HepG2 (cell line): ENCODE measurements around the gene SPTBN2. TPM values are rescaled to one million over a fixed set of nuclear protein-coding genes. Genes with fewer than 3 reads are reported as not detected.

ENCODE experiments used
- ATAC-seq: fragments of 200-7000 bp; cut with Tn5 transposase; 3 replicates; pipeline ENCODE4 v1.9.1; 2020; ENCODE audit warnings: mild to moderate bottlenecking, moderate library complexity
- BruUV-seq: library from RNA; stranded (reverse); fragments of 400-500 nt; replicated peaks from 2 replicates; lab custom pipeline; 2021; lab: Mats Ljungman, UMichigan
- CTCF ChIA-PET: fragments of 300-600 bp; formaldehyde crosslinking; extraction: SDS; loops from one replicate; lab custom pipeline; 2021; ENCODE audit warnings: low total read pairs, inconsistent platforms, low intra/inter-chr PET ratio; lab: Yijun Ruan, JAX
- POLR2A ChIA-PET: fragments of 350-600 bp; sonication (Branson Sonifier 250); formaldehyde crosslinking; loops from one replicate; lab custom pipeline; 2020; ENCODE audit warnings: antibody characterized with exemption, inconsistent platforms; lab: Yijun Ruan, JAX
- DNase-seq: peaks from one replicate; pipeline ENCODE4 v3.0.0-alpha.2; 2015; ENCODE audit warnings: low spot score
- FAIRE-seq: peaks from 3 replicates; lab custom pipeline; 2011; peaks lifted over from hg19 to GRCh38; lab: Jason Lieb, UNC
- H2AFZ ChIP-seq: one replicate; pipeline ENCODE4 v1.6.1; 2011; ENCODE audit warnings: low read length, inconsistent platforms
- H3K27ac ChIP-seq: fragments of 300-600 bp; 3 replicates; pipeline ENCODE4 v1.8.0; 2011; ENCODE audit warnings: mixed run types, mild to moderate bottlenecking, mixed read lengths, low read length, inconsistent platforms; ENCODE audit not compliant: insufficient read depth; ENCODE audit errors: extremely low read length
- H3K27me3 ChIP-seq, 2 experiments: fragments of 200-600 bp in 1 of 2; 2 replicates in 1 of 2; 3 replicates in 1 of 2; pipeline versions ENCODE4 v1.6.0 to v1.8.0; 2011; ENCODE audit warnings: low read length in 2 of 2, mild to moderate bottlenecking in 2 of 2, moderate library complexity in 2 of 2, inconsistent platforms in 1 of 2; ENCODE audit not compliant: insufficient read depth in 2 of 2, control insufficient read depth in 1 of 2
- H3K36me3 ChIP-seq, 2 experiments: fragments of 200-600 bp in 1 of 2; replicated peaks in 1 of 2; 2 replicates in 1 of 2; 3 replicates in 1 of 2; pipeline versions ENCODE4 v1.5.1 to v1.8.0; 2011; ENCODE audit warnings: low read length in 2 of 2, inconsistent platforms in 1 of 2; ENCODE audit not compliant: insufficient read depth in 2 of 2, control insufficient read depth in 1 of 2
- H3K4me1 ChIP-seq: 2 replicates; pipeline ENCODE4 v1.5.1; 2012; ENCODE audit warnings: low read length, inconsistent platforms; ENCODE audit not compliant: insufficient read depth
- H3K4me2 ChIP-seq: 2 replicates; pipeline ENCODE4 v1.6.0; 2011; ENCODE audit warnings: low read depth, low read length, inconsistent platforms
- H3K4me3 ChIP-seq, 3 experiments: fragments of 200-600 bp in 1 of 3; sonication (generic), shearing (Covaris generic) in 1 of 3; replicated peaks in 1 of 3; 2 replicates each; pipeline ENCODE4 v1.5.1; 2011 to 2016; ENCODE audit warnings: low read length in 3 of 3, inconsistent platforms in 2 of 3, low read depth in 2 of 3, mild to moderate bottlenecking in 2 of 3, control low read depth in 1 of 3, mixed read lengths in 1 of 3; ENCODE audit not compliant: insufficient read depth in 1 of 3
- H3K79me2 ChIP-seq: one replicate; pipeline ENCODE4 v1.6.1; 2011; ENCODE audit warnings: low read length, inconsistent platforms; ENCODE audit not compliant: insufficient read depth
- H3K9ac ChIP-seq: 2 replicates; pipeline ENCODE4 v1.6.0; 2011; ENCODE audit warnings: mild to moderate bottlenecking, low read depth, low read length, inconsistent platforms; ENCODE audit not compliant: insufficient read depth
- H3K9me3 ChIP-seq: 2 replicates; pipeline ENCODE4 v1.5.1; 2012; ENCODE audit warnings: mild to moderate bottlenecking, low read length
- H4K20me1 ChIP-seq: 2 replicates; pipeline ENCODE4 v1.6.0; 2011; ENCODE audit warnings: inconsistent platforms, mild to moderate bottlenecking, low read length, moderate library complexity; ENCODE audit not compliant: insufficient read depth
- ATAD3A ChIP-seq: sonication (generic); formaldehyde crosslinking; IDR thresholded peaks from 2 replicates; pipeline ENCODE4 v1.4.0; 2020; ENCODE audit warnings: missing genetic modification reagents
- BCL6 ChIP-seq: IDR thresholded peaks from 2 replicates; pipeline ENCODE4 v1.6.1; 2016; ENCODE audit warnings: missing genetic modification reagents, missing compliant biosample characterization
- CBX2 ChIP-seq, 2 experiments: fragments of 200-600 bp in 1 of 2; sonication (generic); formaldehyde crosslinking in 1 of 2; IDR thresholded peaks; 2 replicates each; pipeline versions ENCODE4 v1.7.0 to v1.8.1; 2018 to 2022; ENCODE audit warnings: low read depth in 2 of 2, low read length in 1 of 2, mild to moderate bottlenecking in 1 of 2, missing genetic modification reagents in 1 of 2
- ETV5 ChIP-seq: IDR thresholded peaks from 2 replicates; pipeline ENCODE4 v1.6.1; 2018; ENCODE audit warnings: missing biosample characterization, missing genetic modification reagents, inconsistent platforms, borderline replicate concordance
- EZH2 ChIP-seq: conservative IDR thresholded peaks from 2 replicates; pipeline ENCODE4 v1.6.1; 2012; ENCODE audit warnings: mild to moderate bottlenecking, low read depth, low read length, moderate library complexity
- HNRNPH1 ChIP-seq: fragments of 200-400 bp; formaldehyde crosslinking; optimal IDR thresholded peaks from 2 replicates; pipeline ENCODE3; 2017; ENCODE audit warnings: mild to moderate bottlenecking, low read depth, low read length
- HNRNPL ChIP-seq: fragments of 200-400 bp; formaldehyde crosslinking; IDR thresholded peaks from 2 replicates; pipeline ENCODE4 v1.6.1; 2017; ENCODE audit warnings: mild to moderate bottlenecking, low read depth, low read length
- NR3C1 ChIP-seq: sonication (generic); formaldehyde crosslinking; IDR thresholded peaks from 2 replicates; pipeline ENCODE4 v1.4.0; 2020; ENCODE audit warnings: missing genetic modification reagents
- PAWR ChIP-seq: sonication (generic); formaldehyde crosslinking; IDR thresholded peaks from 2 replicates; pipeline ENCODE4 v1.4.0; 2020; ENCODE audit warnings: missing genetic modification reagents, mild to moderate bottlenecking, borderline replicate concordance
- SRSF9 ChIP-seq: fragments of 200-400 bp; formaldehyde crosslinking; IDR thresholded peaks from 2 replicates; pipeline ENCODE4 v1.6.1; 2018; ENCODE audit warnings: borderline replicate concordance, mild to moderate bottlenecking, low read depth, low read length; ENCODE audit not compliant: insufficient read depth, poor library complexity, severe bottlenecking
- ZNF275 ChIP-seq: sonication (generic); formaldehyde crosslinking; IDR thresholded peaks from 2 replicates; pipeline ENCODE4 v1.8.0; 2022; ENCODE audit warnings: missing genetic modification reagents, mild to moderate bottlenecking, inconsistent platforms, borderline replicate concordance
- ZNF33A ChIP-seq: sonication (generic); formaldehyde crosslinking; IDR thresholded peaks from 2 replicates; pipeline ENCODE4 v1.5.1; 2020; ENCODE audit warnings: missing genetic modification reagents, mild to moderate bottlenecking, moderate library complexity, borderline replicate concordance
- ZNF7 ChIP-seq: IDR thresholded peaks from 2 replicates; pipeline ENCODE4 v1.6.1; 2016; ENCODE audit warnings: missing biosample characterization, missing genetic modification reagents
- ZNF746 ChIP-seq: sonication (generic); formaldehyde crosslinking; IDR thresholded peaks from 2 replicates; pipeline ENCODE4 v1.8.0; 2022; ENCODE audit warnings: mild to moderate bottlenecking, missing genetic modification reagents
- ZNF790 ChIP-seq: sonication (generic); formaldehyde crosslinking; IDR thresholded peaks from 2 replicates; pipeline ENCODE4 v1.8.0; 2022; ENCODE audit warnings: missing genetic modification reagents, mild to moderate bottlenecking, borderline replicate concordance
- WGBS: methylation state at CpG from one replicate; pipeline ENCODE4 v1.1.6; 2017; ENCODE audit warnings: low lambda C conversion rate; 5-methylcytosine and 5-hydroxymethylcytosine counted together
- in situ Hi-C: cut with HindIII; loops from 2 replicates; pipeline ENCODE4 v1.10.0; 2017; ENCODE audit warnings: low pct_unique_long_range_greater_than_20kb; ENCODE audit not compliant: extremely low pct_ligation_motif_present
- intact Hi-C: fragments of 100-400 bp; cut with micrococcal nuclease; formaldehyde crosslinking; loops from one replicate; pipeline ENCODE4 v1.10.0; 2022; ENCODE audit not compliant: unreplicated experiment
- polyA plus RNA-seq, 8 experiments: library from polyadenylated mRNA; depleted of rRNA in 3 of 8; stranded (reverse) in 7 of 8; unstranded in 1 of 8; fragments of >200 nt; fragmentation: Illumina TruSeq in 4 of 8; extraction: Trizol in 4 of 8; gene quantifications; 2 replicates each; pipeline versions ENCODE4 v1.2.1 to v1.2.3, GENCODE V29; 2011 to 2016; ENCODE audit warnings: low read depth in 4 of 8, missing spikeins in 1 of 8, mixed read lengths in 1 of 8; ENCODE audit not compliant: insufficient read depth in 1 of 8
- total RNA-seq, 5 experiments: library from RNA; depleted of rRNA; stranded (reverse); fragments of >200 nt; fragmentation: Illumina TruSeq; extraction: Trizol; gene quantifications; 2 replicates each; pipeline ENCODE4 v1.2.3, GENCODE V29; 2016; ENCODE audit warnings: low read depth in 1 of 5
- TF ChIP-seq, protein P1 (sequence below): sonication (generic); formaldehyde crosslinking; IDR thresholded peaks from 2 replicates; pipeline ENCODE4 v1.4.0; 2020; ENCODE audit warnings: missing genetic modification reagents
- TF ChIP-seq, protein P2 (sequence below): sonication (generic); formaldehyde crosslinking; IDR thresholded peaks from 2 replicates; pipeline ENCODE4 v1.4.0; 2020; ENCODE audit warnings: missing genetic modification reagents
- TF ChIP-seq, protein P3 (sequence below): sonication (generic); formaldehyde crosslinking; IDR thresholded peaks from 2 replicates; pipeline ENCODE4 v1.4.0; 2020; ENCODE audit warnings: missing genetic modification reagents

The SPTBN2 gene
- total and polyA plus RNA-seq, 2 of the 13 experiments (the other 11 are each of a cell fraction or from before 2014, with no cell fraction given), result 0.65 to 4.0 TPM

GRCh38 chr11:66683877-66684276 is 45.1 kb downstream of the SPTBN2 start:
- 92% methylated on average over 6 of the region's 8 CpGs for WGBS
- no peaks in the 10 kb centered on the region for H3K9me3 ChIP-seq
- CTCF ChIA-PET, result no interaction called here
- H3K4me3 ChIP-seq, result no peak overlapping the region
- no peak overlapping the region for H2AFZ ChIP-seq
- no peaks in the 10 kb centered on the region; a peak in 1 of 5 replicates for H3K27me3 ChIP-seq
- in situ Hi-C loops (no loop called here), intact Hi-C loops (no loop called here)
- H3K4me2 ChIP-seq, result no peak overlapping the region
- H3K79me2 ChIP-seq, result no peaks in the 10 kb centered on the region
- DNase-seq, result no peak
- POLR2A ChIA-PET, result no interaction called here
- FAIRE-seq, result no peak
- H4K20me1 ChIP-seq, result no peaks in the 10 kb centered on the region
- no peak overlapping the region for H3K27ac ChIP-seq
- no peak for ATAC-seq
- no TSS peak for BruUV-seq
- no peaks in the 10 kb centered on the region; the same call in 1 of the 2 replicates for H3K4me1 ChIP-seq
- no peaks in the 10 kb centered on the region for H3K36me3 ChIP-seq
- no peak overlapping the region for H3K9ac ChIP-seq
- TF ChIP-seq HNRNPH1, result no peak
- no peak for TF ChIP-seq NR3C1 (CRISPR knock-in tag)
- TF ChIP-seq ZNF33A (CRISPR knock-in tag), result no peak
- no peak for TF ChIP-seq ZNF746 (CRISPR knock-in tag)
- no peak for TF ChIP-seq EZH2
- no peak for TF ChIP-seq ZNF7 (CRISPR knock-in tag)
- TF ChIP-seq PAWR (CRISPR knock-in tag), result no peak
- no peak for TF ChIP-seq SRSF9
- no peak for TF ChIP-seq ZNF275 (CRISPR knock-in tag)
- TF ChIP-seq BCL6 (CRISPR knock-in tag), result no peak
- TF ChIP-seq ZNF790 (CRISPR knock-in tag), result no peak
- no peak for TF ChIP-seq ETV5 (CRISPR knock-in tag)
- TF ChIP-seq, protein P1, sequence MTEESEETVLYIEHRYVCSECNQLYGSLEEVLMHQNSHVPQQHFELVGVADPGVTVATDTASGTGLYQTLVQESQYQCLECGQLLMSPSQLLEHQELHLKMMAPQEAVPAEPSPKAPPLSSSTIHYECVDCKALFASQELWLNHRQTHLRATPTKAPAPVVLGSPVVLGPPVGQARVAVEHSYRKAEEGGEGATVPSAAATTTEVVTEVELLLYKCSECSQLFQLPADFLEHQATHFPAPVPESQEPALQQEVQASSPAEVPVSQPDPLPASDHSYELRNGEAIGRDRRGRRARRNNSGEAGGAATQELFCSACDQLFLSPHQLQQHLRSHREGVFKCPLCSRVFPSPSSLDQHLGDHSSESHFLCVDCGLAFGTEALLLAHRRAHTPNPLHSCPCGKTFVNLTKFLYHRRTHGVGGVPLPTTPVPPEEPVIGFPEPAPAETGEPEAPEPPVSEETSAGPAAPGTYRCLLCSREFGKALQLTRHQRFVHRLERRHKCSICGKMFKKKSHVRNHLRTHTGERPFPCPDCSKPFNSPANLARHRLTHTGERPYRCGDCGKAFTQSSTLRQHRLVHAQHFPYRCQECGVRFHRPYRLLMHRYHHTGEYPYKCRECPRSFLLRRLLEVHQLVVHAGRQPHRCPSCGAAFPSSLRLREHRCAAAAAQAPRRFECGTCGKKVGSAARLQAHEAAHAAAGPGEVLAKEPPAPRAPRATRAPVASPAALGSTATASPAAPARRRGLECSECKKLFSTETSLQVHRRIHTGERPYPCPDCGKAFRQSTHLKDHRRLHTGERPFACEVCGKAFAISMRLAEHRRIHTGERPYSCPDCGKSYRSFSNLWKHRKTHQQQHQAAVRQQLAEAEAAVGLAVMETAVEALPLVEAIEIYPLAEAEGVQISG (CRISPR knock-in tag), result no peak
- TF ChIP-seq, protein P2, sequence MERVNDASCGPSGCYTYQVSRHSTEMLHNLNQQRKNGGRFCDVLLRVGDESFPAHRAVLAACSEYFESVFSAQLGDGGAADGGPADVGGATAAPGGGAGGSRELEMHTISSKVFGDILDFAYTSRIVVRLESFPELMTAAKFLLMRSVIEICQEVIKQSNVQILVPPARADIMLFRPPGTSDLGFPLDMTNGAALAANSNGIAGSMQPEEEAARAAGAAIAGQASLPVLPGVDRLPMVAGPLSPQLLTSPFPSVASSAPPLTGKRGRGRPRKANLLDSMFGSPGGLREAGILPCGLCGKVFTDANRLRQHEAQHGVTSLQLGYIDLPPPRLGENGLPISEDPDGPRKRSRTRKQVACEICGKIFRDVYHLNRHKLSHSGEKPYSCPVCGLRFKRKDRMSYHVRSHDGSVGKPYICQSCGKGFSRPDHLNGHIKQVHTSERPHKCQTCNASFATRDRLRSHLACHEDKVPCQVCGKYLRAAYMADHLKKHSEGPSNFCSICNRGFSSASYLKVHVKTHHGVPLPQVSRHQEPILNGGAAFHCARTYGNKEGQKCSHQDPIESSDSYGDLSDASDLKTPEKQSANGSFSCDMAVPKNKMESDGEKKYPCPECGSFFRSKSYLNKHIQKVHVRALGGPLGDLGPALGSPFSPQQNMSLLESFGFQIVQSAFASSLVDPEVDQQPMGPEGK, result no peak
- TF ChIP-seq ATAD3A (CRISPR knock-in tag), result no peak
- TF ChIP-seq HNRNPL, result no peak
- TF ChIP-seq, protein P3, sequence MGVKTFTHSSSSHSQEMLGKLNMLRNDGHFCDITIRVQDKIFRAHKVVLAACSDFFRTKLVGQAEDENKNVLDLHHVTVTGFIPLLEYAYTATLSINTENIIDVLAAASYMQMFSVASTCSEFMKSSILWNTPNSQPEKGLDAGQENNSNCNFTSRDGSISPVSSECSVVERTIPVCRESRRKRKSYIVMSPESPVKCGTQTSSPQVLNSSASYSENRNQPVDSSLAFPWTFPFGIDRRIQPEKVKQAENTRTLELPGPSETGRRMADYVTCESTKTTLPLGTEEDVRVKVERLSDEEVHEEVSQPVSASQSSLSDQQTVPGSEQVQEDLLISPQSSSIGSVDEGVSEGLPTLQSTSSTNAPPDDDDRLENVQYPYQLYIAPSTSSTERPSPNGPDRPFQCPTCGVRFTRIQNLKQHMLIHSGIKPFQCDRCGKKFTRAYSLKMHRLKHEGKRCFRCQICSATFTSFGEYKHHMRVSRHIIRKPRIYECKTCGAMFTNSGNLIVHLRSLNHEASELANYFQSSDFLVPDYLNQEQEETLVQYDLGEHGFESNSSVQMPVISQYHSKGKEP (CRISPR knock-in tag), result no peak
- TF ChIP-seq CBX2 (IDR thresholded peaks at IDR 0.05; ENCODE audit: low read depth, low read length), result no peak
- no peak for TF ChIP-seq CBX2 (CRISPR knock-in tag; IDR thresholded peaks at IDR 0.05; ENCODE audit: low read depth)
